Urothelium cell line (cell line): ENCODE measurements around the gene SIRT6.
"Not testable (repeated sequence)": the region's sequence is repeated elsewhere in the genome, so short reads cannot be mapped to it uniquely, and the experiment has no call there.

Source experiments
- DNase-seq: peaks from one replicate; pipeline ENCODE4 v3.0.0; 2011; ENCODE audit warnings: low spot score, mixed read lengths
- FAIRE-seq: peaks from 2 replicates; lab custom pipeline; 2011; peaks lifted over from hg19 to GRCh38; lab: Jason Lieb, UNC

SIRT6 gene

DNA sequence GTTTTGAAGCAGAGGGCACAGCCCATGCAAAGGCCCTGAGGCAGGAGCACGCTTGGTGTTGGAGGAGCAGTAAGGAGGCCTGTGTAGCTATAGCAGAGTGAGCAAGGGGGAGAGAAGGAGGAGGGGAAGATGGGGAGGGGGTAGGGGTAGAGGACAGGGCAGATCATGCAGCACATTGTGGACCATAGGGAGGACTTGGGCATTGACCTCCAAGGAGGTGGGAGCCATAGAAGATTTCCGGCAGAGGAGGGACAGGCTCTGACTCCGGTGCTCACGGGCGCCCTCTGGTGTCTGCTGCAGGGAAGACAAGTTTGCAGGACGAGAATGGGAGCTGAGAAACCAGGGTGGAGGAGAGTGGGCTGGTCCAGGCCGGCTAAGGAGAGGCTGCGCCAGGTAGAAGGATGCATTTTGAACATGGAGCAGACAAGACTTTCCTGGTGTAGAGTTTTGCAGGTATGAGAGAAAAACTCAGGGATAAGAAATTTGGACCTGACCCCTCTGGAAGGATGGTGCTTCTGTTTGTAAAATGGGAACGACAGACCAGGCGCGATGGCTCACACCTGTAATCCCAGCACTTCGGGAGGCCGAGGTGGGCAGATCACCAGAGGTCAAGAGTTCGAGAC lies 42.6 kb downstream of the SIRT6 start:
- DNase-seq = peak; percentile 62
- FAIRE-seq = no peak

DNA sequence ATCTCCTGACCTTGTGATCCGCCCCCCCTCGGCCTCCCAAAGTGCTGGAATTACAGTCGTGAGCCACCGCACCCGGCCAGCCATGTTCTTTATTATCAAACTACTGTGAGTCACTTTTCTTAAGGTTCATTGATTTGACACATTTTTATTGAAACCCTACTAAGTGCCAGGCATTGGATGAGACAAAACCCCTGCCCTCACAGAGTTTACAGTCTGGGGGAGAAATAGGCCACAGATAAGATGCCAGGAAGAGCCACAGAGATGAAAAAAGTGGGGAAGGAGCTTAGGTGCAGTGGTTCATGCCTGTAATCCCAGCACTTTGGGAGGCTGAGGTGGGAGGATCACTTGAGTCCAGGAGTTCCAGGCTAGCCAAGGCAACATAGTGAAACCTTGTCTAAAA lies 43.9 kb downstream of the SIRT6 start:
- DNase-seq (no peak), FAIRE-seq (no peak)

GRCh38 chr19:4136680-4137088 lies 45.7 kb downstream of the SIRT6 start:
- FAIRE-seq (no peak), DNase-seq (no peak)

GRCh38 chr19:4135386-4135785 lies 47.0 kb downstream of the SIRT6 start:
- not testable (repeated sequence) for FAIRE-seq

DNA sequence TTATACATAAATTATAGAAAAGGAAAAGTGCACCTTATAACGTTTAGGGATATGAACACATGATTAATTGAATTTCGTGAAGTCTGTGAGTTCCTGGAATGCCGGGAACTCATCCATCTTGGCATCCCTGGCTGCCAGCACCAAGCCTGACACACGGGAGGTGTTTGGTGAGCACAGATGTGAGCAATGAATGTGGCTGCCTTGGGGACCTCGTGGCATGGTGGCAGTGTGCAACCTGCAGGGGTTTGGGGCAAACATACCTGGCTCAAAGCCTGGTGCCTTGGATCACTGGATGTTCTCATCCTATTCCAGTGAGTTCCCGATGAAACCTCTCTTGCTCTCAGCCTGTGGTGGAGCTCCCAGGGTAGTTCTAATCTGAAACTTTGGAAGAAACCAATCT lies 48.0 kb downstream of the SIRT6 start:
- FAIRE-seq (no peak), DNase-seq (no peak)

More at GRCh38 chr19:4135386-4135785, 47.0 kb downstream of the SIRT6 start:
- not testable (repeated sequence) for DNase-seq

DNA sequence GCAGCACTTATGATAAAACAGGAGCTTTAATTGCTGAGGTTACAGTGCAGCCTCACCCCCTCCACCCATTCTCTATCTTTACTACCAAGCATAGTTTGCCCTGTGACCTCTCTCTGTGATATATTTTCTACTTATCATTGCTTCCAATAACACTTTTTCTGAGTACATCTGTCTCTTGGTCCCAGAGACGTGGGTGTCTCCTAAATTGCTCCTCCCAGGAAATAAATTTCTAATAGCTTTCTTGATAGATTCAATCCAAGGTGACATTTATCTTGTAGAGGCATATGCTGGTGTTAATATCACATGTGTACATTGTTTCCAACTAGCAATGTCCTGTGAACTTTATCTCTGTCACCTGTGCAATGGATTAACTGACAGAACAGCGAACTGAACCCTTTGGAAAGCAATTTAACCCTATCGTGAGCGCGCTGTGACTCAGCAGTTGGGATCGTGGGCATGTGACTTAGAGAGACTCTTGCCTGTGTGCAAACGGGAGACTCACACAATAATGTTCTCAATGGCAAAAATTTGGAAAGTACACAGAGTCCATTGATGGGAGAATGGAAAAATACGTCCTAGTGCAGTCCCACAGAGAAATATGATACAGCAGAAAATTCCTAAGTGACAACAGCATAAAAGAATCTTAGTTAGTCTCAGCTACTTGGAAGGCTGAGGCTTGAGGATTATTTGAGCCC lies 51.5 kb downstream of the SIRT6 start:
- no peak for FAIRE-seq
- peak; percentile 70 for DNase-seq

DNA sequence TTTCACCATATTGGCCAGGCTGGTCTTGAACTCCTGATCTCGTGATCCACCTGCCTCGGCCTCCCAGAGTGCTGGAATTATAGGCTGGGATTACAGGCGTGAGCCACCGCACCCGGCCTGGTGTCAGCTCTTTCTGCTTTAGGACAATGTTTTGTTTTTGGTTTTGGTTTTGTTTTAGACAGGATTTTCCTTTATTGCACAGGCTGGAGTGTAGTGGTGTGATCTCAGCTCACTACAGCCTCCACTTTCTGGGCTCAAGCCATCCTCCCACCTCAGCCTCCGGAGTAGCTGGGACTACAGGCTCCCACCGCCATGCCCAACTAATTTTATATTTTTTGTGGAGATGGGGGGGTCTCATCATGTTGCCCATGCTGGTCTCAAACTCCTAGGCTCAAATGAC lies 53.3 kb downstream of the SIRT6 start:
- not testable (repeated sequence) for FAIRE-seq, DNase-seq

GRCh38 chr19:4127322-4127721 lies 55.0 kb downstream of the SIRT6 start:
- FAIRE-seq = not testable (repeated sequence)

DNA sequence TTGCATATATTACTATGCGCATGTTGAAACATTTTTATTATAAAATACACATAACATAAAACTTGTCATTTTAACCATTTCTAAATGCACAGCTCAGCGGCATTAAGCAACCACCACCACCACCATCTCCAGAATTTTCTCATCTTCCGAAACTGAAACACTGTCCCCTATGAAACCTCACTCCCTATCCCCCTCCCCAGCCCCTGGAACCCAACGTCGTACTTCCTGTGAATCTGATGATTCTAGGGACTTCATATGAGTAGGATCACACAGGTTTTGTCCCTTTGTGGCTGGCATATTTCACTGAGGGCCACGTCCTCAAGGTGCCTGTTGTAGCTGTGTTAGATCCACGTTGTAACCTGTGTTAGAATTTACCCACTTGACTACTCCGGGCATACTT lies 57.7 kb downstream of the SIRT6 start:
- FAIRE-seq (no peak), DNase-seq (no peak)

More at GRCh38 chr19:4127322-4127721, 55.0 kb downstream of the SIRT6 start:
- not testable (repeated sequence) for DNase-seq
